T-helper 2 cell treated with Interferon-gamma antibody and Interleukin-4, amounts not matched to agents 5 μg/mL and 100 μg/mL, for 36 hours (primary cell): Measurements from ENCODE around the gene PPM1B.
"Not testable (repeated sequence)": the region's sequence is repeated elsewhere in the genome, so short reads cannot be mapped to it uniquely, and the experiment has no call there.

Experiments used
- DNase-seq: peaks from one replicate; pipeline ENCODE4 v3.0.0; 2021; ENCODE audit warnings: low spot score
- H3K27ac Mint-ChIP-seq: one replicate; pipeline ENCODE4 v1.8.0; 2021; ENCODE audit warnings: mild to moderate bottlenecking, mixed read lengths
- H3K27me3 Mint-ChIP-seq: one replicate; pipeline ENCODE4 v1.8.0; 2021; ENCODE audit warnings: low read depth, mixed read lengths
- H3K36me3 Mint-ChIP-seq: one replicate; pipeline ENCODE4 v1.8.0; 2021; ENCODE audit warnings: low read depth, mixed read lengths
- H3K4me1 Mint-ChIP-seq: one replicate; pipeline ENCODE4 v1.8.0; 2021; ENCODE audit warnings: low read depth, mixed read lengths
- H3K4me3 Mint-ChIP-seq: one replicate; pipeline ENCODE4 v1.8.0; 2022; ENCODE audit warnings: mild to moderate bottlenecking, moderate library complexity, mixed read lengths
- H3K9me3 Mint-ChIP-seq: one replicate; pipeline ENCODE4 v1.8.0; 2021; ENCODE audit warnings: mixed read lengths

Gene PPM1B

GRCh38 chr2:44169155-44169898 lies 652 bp downstream of the PPM1B start:
- peaks cover 36% of the 10 kb centered on the region for H3K4me1 Mint-ChIP-seq
- H3K4me3 Mint-ChIP-seq = peak overlapping the region; percentile 99
- H3K36me3 Mint-ChIP-seq = peaks cover 24% of the 10 kb centered on the region
- peak; percentile 46 for DNase-seq
- peaks cover 12% of the 10 kb centered on the region for H3K9me3 Mint-ChIP-seq
- peak overlapping the region; percentile 100 for H3K27ac Mint-ChIP-seq
- H3K27me3 Mint-ChIP-seq = no peaks in the 10 kb centered on the region

GRCh38 chr2:44170311-44170717 lies 1.6 kb downstream of the PPM1B start:
- DNase-seq = no peak
- H3K27me3 Mint-ChIP-seq = no peaks in the 10 kb centered on the region
- peaks cover 8% of the 10 kb centered on the region for H3K9me3 Mint-ChIP-seq
- H3K4me3 Mint-ChIP-seq = peak overlapping the region; percentile 99
- peak overlapping the region; percentile 7 for H3K27ac Mint-ChIP-seq
- H3K36me3 Mint-ChIP-seq = peaks cover 23% of the 10 kb centered on the region
- peaks cover 46% of the 10 kb centered on the region for H3K4me1 Mint-ChIP-seq

- DNase-seq = no peak
- H3K4me1 Mint-ChIP-seq = peaks cover 52% of the 10 kb centered on the region
- peaks cover 25% of the 10 kb centered on the region for H3K36me3 Mint-ChIP-seq
Measured at GRCh38 chr2:44171018-44171417, 2.3 kb downstream of the PPM1B start.

GRCh38 chr2:44171442-44171841 lies 2.8 kb downstream of the PPM1B start:
- Mint-ChIP-seq H3K4me3 (peak overlapping the region; percentile 99), H3K4me1 (peaks cover 56% of the 10 kb centered on the region), H3K36me3 (peaks cover 29% of the 10 kb centered on the region)
- not testable (repeated sequence) for DNase-seq, H3K9me3 Mint-ChIP-seq, H3K27me3 Mint-ChIP-seq, H3K27ac Mint-ChIP-seq

More at GRCh38 chr2:44171018-44171417, 2.3 kb downstream of the PPM1B start:
- Mint-ChIP-seq H3K27me3 (no peaks in the 10 kb centered on the region), H3K4me3 (peak overlapping the region; percentile 99), H3K27ac (peak overlapping the region; percentile 17), H3K9me3 (peaks cover 5% of the 10 kb centered on the region)

- Mint-ChIP-seq H3K36me3 (peaks cover 30% of the 10 kb centered on the region), H3K9me3 (peaks cover under 1% of the 10 kb centered on the region), H3K27me3 (no peaks in the 10 kb centered on the region), H3K4me3 (no peak overlapping the region), H3K4me1 (peaks cover 56% of the 10 kb centered on the region), H3K27ac (no peak overlapping the region)
- DNase-seq = no peak
Measured at GRCh38 chr2:44172576-44172975, 3.9 kb downstream of the PPM1B start.

GRCh38 chr2:44178950-44179349 lies 10.3 kb downstream of the PPM1B start:
- no peak for DNase-seq
- peaks cover 44% of the 10 kb centered on the region for H3K4me1 Mint-ChIP-seq
- no peak overlapping the region for H3K4me3 Mint-ChIP-seq
- no peaks in the 10 kb centered on the region for H3K27me3 Mint-ChIP-seq
- H3K27ac Mint-ChIP-seq = no peak overlapping the region
- peaks cover 24% of the 10 kb centered on the region for H3K36me3 Mint-ChIP-seq
- no peaks in the 10 kb centered on the region for H3K9me3 Mint-ChIP-seq

- Mint-ChIP-seq H3K27me3 (no peaks in the 10 kb centered on the region), H3K36me3 (peaks cover 16% of the 10 kb centered on the region), H3K4me1 (peaks cover 41% of the 10 kb centered on the region), H3K27ac (no peak overlapping the region), H3K9me3 (no peaks in the 10 kb centered on the region), H3K4me3 (no peak overlapping the region)
- no peak for DNase-seq
Measured at GRCh38 chr2:44181648-44182047, 13.0 kb downstream of the PPM1B start.

GRCh38 chr2:44184106-44184505 lies 15.4 kb downstream of the PPM1B start:
- DNase-seq = no peak
- H3K4me3 Mint-ChIP-seq = peak overlapping the region; percentile 23
- peaks cover 41% of the 10 kb centered on the region for H3K4me1 Mint-ChIP-seq
- H3K9me3 Mint-ChIP-seq = no peaks in the 10 kb centered on the region
- H3K36me3 Mint-ChIP-seq = peaks cover 21% of the 10 kb centered on the region
- H3K27ac Mint-ChIP-seq = peak overlapping the region; percentile 54
- no peaks in the 10 kb centered on the region for H3K27me3 Mint-ChIP-seq

- Mint-ChIP-seq H3K4me3 (no peak overlapping the region), H3K27me3 (no peaks in the 10 kb centered on the region), H3K36me3 (peaks cover 12% of the 10 kb centered on the region), H3K27ac (no peak overlapping the region), H3K4me1 (peaks cover 49% of the 10 kb centered on the region), H3K9me3 (no peaks in the 10 kb centered on the region)
- no peak for DNase-seq
Measured at GRCh38 chr2:44186810-44187209, 18.1 kb downstream of the PPM1B start.

- H3K9me3 Mint-ChIP-seq = no peaks in the 10 kb centered on the region
- H3K27ac Mint-ChIP-seq = no peak overlapping the region
- peaks cover 13% of the 10 kb centered on the region for H3K36me3 Mint-ChIP-seq
- no peak overlapping the region for H3K4me3 Mint-ChIP-seq
- no peak for DNase-seq
- H3K4me1 Mint-ChIP-seq = peaks cover 50% of the 10 kb centered on the region
- H3K27me3 Mint-ChIP-seq = no peaks in the 10 kb centered on the region
Measured at GRCh38 chr2:44187251-44187650, 18.6 kb downstream of the PPM1B start.

- no peak overlapping the region for H3K4me3 Mint-ChIP-seq
Measured at GRCh38 chr2:44188696-44189095, 20.0 kb downstream of the PPM1B start.

GRCh38 chr2:44189104-44189503 lies 20.4 kb downstream of the PPM1B start:
- no peaks in the 10 kb centered on the region for H3K9me3 Mint-ChIP-seq
- no peak overlapping the region for H3K27ac Mint-ChIP-seq
- no peak overlapping the region for H3K4me3 Mint-ChIP-seq
- peaks cover 41% of the 10 kb centered on the region for H3K4me1 Mint-ChIP-seq
- peaks cover 15% of the 10 kb centered on the region for H3K36me3 Mint-ChIP-seq
- no peak for DNase-seq
- no peaks in the 10 kb centered on the region for H3K27me3 Mint-ChIP-seq

More at GRCh38 chr2:44188696-44189095, 20.0 kb downstream of the PPM1B start:
- H3K36me3 Mint-ChIP-seq = peaks cover 13% of the 10 kb centered on the region
- no peak for DNase-seq
- no peak overlapping the region for H3K27ac Mint-ChIP-seq
- H3K27me3 Mint-ChIP-seq = no peaks in the 10 kb centered on the region
- H3K4me1 Mint-ChIP-seq = peaks cover 44% of the 10 kb centered on the region
- H3K9me3 Mint-ChIP-seq = no peaks in the 10 kb centered on the region

GRCh38 chr2:44190526-44190925 lies 21.9 kb downstream of the PPM1B start:
- DNase-seq = no peak
- no peak overlapping the region for H3K27ac Mint-ChIP-seq
- no peak overlapping the region for H3K4me3 Mint-ChIP-seq
- no peaks in the 10 kb centered on the region for H3K27me3 Mint-ChIP-seq
- H3K4me1 Mint-ChIP-seq = peaks cover 28% of the 10 kb centered on the region
- H3K9me3 Mint-ChIP-seq = no peaks in the 10 kb centered on the region
- H3K36me3 Mint-ChIP-seq = peaks cover 17% of the 10 kb centered on the region

GRCh38 chr2:44191739-44192138 lies 23.1 kb downstream of the PPM1B start:
- Mint-ChIP-seq H3K27ac (peak overlapping the region; percentile 32), H3K27me3 (no peaks in the 10 kb centered on the region), H3K4me3 (peak overlapping the region; percentile 1), H3K9me3 (no peaks in the 10 kb centered on the region), H3K4me1 (peaks cover 21% of the 10 kb centered on the region), H3K36me3 (peaks cover 22% of the 10 kb centered on the region)
- DNase-seq = no peak

GRCh38 chr2:44192646-44193045 lies 24.0 kb downstream of the PPM1B start:
- H3K27ac Mint-ChIP-seq = no peak overlapping the region
- no peak overlapping the region for H3K4me3 Mint-ChIP-seq
- H3K4me1 Mint-ChIP-seq = peaks cover 17% of the 10 kb centered on the region
- no peaks in the 10 kb centered on the region for H3K9me3 Mint-ChIP-seq
- no peak for DNase-seq
- no peaks in the 10 kb centered on the region for H3K27me3 Mint-ChIP-seq
- H3K36me3 Mint-ChIP-seq = peaks cover 18% of the 10 kb centered on the region
